ENCODE measurements around the gene POU4F1.

GRCh38 chr13:78589206-78589605, 14.1 kb downstream of the POU4F1 start:
- TF ChIP-seq FOXP2 (optimal IDR thresholded peaks at IDR 0.05; ENCODE audit: control extremely low read depth, extremely low read length, insufficient read depth) (no peak), POLR2AphosphoS5 (IDR thresholded peaks at IDR 0.05; ENCODE audit: borderline replicate concordance, low read depth, low read length) (no peak), EZH2 (IDR thresholded peaks at IDR 0.05) (no peak)
